Body of pancreas (tissue), 4 donors: ENCODE data around the gene CFI.

Source experiments
- CTCF ChIP-seq, 7 experiments: fragments of 450-650 bp in 4 of 7; fragments of 200-600 bp in 3 of 7; sonication (generic) in 3 of 7; IDR thresholded peaks; one replicate each; pipeline ENCODE4 v1.5.1; 2016 to 2019; ENCODE audit warnings: antibody characterized with exemption in 7 of 7
- POLR2A ChIP-seq, 3 donors: fragments of 450-650 bp; IDR thresholded peaks; one replicate each; pipeline ENCODE4 v1.6.1; 2016; ENCODE audit warnings: antibody characterized with exemption in 3 of 3, mild to moderate bottlenecking in 2 of 3

GRCh38 chr4:109723110-109723509 is 78.7 kb downstream of the CFI start:
- TF ChIP-seq CTCF (IDR thresholded peaks at IDR 0.05) = no peak
- TF ChIP-seq POLR2A (IDR thresholded peaks at IDR 0.05) = no peak
